ENCODE data around the gene LRMDA. TPM values are rescaled to one million over a fixed set of nuclear protein-coding genes. Genes with fewer than 3 reads are reported as not detected.

Gene LRMDA
- total RNA-seq, 2 experiments from 2014 or later, result not detected

DNA sequence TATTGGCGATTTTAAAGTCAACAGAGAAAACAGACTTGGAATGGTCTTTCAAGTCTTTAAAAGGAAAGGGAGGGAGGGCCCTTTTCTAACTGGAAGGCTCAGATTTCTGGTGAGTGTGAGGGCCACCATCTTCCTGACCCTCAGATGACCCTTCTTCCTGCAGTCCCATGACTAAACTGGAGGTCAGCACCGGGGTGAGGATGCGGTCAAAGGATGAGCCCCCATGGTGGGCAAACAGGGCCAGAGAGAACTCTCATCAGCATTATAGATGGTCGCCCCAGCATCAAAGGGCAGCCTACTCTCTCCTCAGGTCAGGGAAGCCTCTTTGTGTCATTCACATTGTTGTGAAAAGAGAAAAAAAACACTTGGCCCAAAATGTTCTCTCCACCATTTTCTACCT is 219.2 kb downstream of the LRMDA start:
- intact Hi-C loops (cut with micrococcal nuclease), result no loop called here
- H3K36me3 Mint-ChIP-seq (ENCODE audit: low read depth), result no peaks in the 10 kb centered on the region
- no peaks in the 10 kb centered on the region for H3K4me1 Mint-ChIP-seq (ENCODE audit: low read depth)
- no peak overlapping the region for H3K4me3 Mint-ChIP-seq
- no peak overlapping the region for H3K27ac Mint-ChIP-seq
- CTCF ChIA-PET, result no interaction called here
- DNase-seq, result no peak
- H3K9me3 Mint-ChIP-seq, result no peaks in the 10 kb centered on the region
- peaks cover 6% of the 10 kb centered on the region for H3K27me3 Mint-ChIP-seq (ENCODE audit: low read depth)

DNA sequence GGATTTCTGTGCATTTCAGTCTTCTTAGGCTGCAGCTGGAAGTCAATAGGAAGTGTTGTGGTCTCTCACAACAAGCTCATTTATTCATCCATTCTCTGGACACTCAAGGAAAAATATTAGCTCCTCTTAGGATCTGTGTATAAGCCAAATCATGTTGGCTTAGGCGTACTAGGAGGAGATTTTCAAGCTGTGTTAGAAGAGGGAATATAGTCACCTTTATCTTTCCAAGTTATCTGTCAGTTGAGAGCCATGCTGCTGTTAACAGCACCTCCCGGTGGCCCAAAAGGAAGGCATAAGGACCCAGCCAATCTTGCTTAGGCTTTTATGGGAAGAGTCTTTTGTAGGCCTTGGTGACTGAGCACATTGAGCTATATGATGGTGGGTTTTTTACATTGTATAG is 220.0 kb downstream of the LRMDA start:
- intact Hi-C loops (cut with micrococcal nuclease), result no loop called here
- DNase-seq, result no peak
- Mint-ChIP-seq H3K4me1 (ENCODE audit: low read depth) (no peaks in the 10 kb centered on the region), H3K27me3 (ENCODE audit: low read depth) (peaks cover 6% of the 10 kb centered on the region), H3K36me3 (ENCODE audit: low read depth) (no peaks in the 10 kb centered on the region), H3K9me3 (no peaks in the 10 kb centered on the region), H3K27ac (no peak overlapping the region), H3K4me3 (no peak overlapping the region)
- CTCF ChIA-PET, result no interaction called here

- H3K27me3 Mint-ChIP-seq (ENCODE audit: low read depth), result peaks cover 6% of the 10 kb centered on the region
- CTCF ChIA-PET, result no interaction called here
- no peaks in the 10 kb centered on the region for H3K36me3 Mint-ChIP-seq (ENCODE audit: low read depth)
- no peak overlapping the region for H3K4me3 Mint-ChIP-seq
- no peak for DNase-seq
- intact Hi-C loops (cut with micrococcal nuclease), result no loop called here
- no peaks in the 10 kb centered on the region for H3K4me1 Mint-ChIP-seq (ENCODE audit: low read depth)
- H3K9me3 Mint-ChIP-seq, result no peaks in the 10 kb centered on the region
- no peak overlapping the region for H3K27ac Mint-ChIP-seq
These were observed 220.8 kb downstream of the LRMDA start for GRCh38 chr10:75652146-75652740.

- Mint-ChIP-seq H3K4me3 (no peak overlapping the region), H3K36me3 (ENCODE audit: low read depth) (no peaks in the 10 kb centered on the region), H3K4me1 (ENCODE audit: low read depth) (no peaks in the 10 kb centered on the region), H3K27me3 (ENCODE audit: low read depth) (peaks cover 6% of the 10 kb centered on the region), H3K27ac (no peak overlapping the region), H3K9me3 (no peaks in the 10 kb centered on the region)
- intact Hi-C loops (cut with micrococcal nuclease), result no loop called here
- DNase-seq, result no peak
- CTCF ChIA-PET, result no interaction called here
These were observed 222.3 kb downstream of the LRMDA start for GRCh38 chr10:75653761-75654160.

- H3K36me3 Mint-ChIP-seq (ENCODE audit: low read depth), result no peaks in the 10 kb centered on the region
- no peak for DNase-seq
- H3K4me1 Mint-ChIP-seq (ENCODE audit: low read depth), result no peaks in the 10 kb centered on the region
- no peak overlapping the region for H3K4me3 Mint-ChIP-seq
- intact Hi-C loops (cut with micrococcal nuclease), result no loop called here
- no peak overlapping the region for H3K27ac Mint-ChIP-seq
- peaks cover 8% of the 10 kb centered on the region for H3K27me3 Mint-ChIP-seq (ENCODE audit: low read depth)
- CTCF ChIA-PET, result no interaction called here
- H3K9me3 Mint-ChIP-seq, result no peaks in the 10 kb centered on the region
These were observed 222.8 kb downstream of the LRMDA start for GRCh38 chr10:75654171-75654771.

GRCh38 chr10:75654772-75655171 is 223.3 kb downstream of the LRMDA start:
- intact Hi-C loops (cut with micrococcal nuclease), result no loop called here
- H3K4me3 Mint-ChIP-seq, result no peak overlapping the region
- CTCF ChIA-PET, result no interaction called here
- no peaks in the 10 kb centered on the region for H3K4me1 Mint-ChIP-seq (ENCODE audit: low read depth)
- H3K9me3 Mint-ChIP-seq, result no peaks in the 10 kb centered on the region
- no peaks in the 10 kb centered on the region for H3K36me3 Mint-ChIP-seq (ENCODE audit: low read depth)
- H3K27ac Mint-ChIP-seq, result no peak overlapping the region
- peaks cover 9% of the 10 kb centered on the region for H3K27me3 Mint-ChIP-seq (ENCODE audit: low read depth)
- DNase-seq, result no peak

DNA sequence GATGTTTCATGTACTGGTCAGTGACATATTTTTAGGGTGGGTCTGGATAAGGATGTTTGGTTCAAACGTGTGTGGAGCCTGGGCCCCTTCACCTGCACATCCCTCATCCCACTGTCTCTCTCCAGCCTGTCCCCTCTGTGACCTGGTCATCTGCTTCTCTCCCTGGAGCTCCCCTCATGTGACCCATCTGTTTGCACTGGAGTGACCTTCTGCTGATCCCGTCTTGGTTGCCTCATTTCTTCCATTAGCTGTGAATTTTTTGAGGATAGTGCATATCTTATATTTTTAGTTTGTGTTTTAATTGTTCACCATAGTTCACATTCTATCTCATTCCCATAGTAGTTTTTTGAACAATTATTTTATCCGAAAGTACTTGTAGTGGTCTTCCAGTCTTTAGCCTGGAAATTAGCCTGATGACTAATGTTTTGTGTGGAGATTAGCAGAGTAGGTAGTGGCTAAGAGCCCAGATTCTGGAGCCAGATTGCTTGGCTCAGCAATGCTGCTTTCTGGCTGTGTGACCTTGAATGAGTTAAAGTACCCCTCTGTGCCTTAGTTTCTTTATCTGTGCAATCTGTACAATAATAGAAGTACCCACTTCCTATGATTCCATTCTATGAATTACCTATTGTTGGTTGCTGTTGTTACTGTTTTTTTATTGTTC is 224.5 kb downstream of the LRMDA start:
- no peak overlapping the region for H3K27ac Mint-ChIP-seq
- H3K4me1 Mint-ChIP-seq (ENCODE audit: low read depth), result no peaks in the 10 kb centered on the region
- CTCF ChIA-PET, result no interaction called here
- peaks cover 9% of the 10 kb centered on the region for H3K27me3 Mint-ChIP-seq (ENCODE audit: low read depth)
- H3K9me3 Mint-ChIP-seq, result no peaks in the 10 kb centered on the region
- H3K36me3 Mint-ChIP-seq (ENCODE audit: low read depth), result no peaks in the 10 kb centered on the region
- intact Hi-C loops (cut with micrococcal nuclease), result no loop called here
- no peak for DNase-seq
- no peak overlapping the region for H3K4me3 Mint-ChIP-seq

GRCh38 chr10:75657351-75657750 is 225.9 kb downstream of the LRMDA start:
- H3K9me3 Mint-ChIP-seq, result no peaks in the 10 kb centered on the region
- peaks cover 9% of the 10 kb centered on the region for H3K27me3 Mint-ChIP-seq (ENCODE audit: low read depth)
- DNase-seq, result no peak
- H3K27ac Mint-ChIP-seq, result no peak overlapping the region
- no peaks in the 10 kb centered on the region for H3K36me3 Mint-ChIP-seq (ENCODE audit: low read depth)
- no peaks in the 10 kb centered on the region for H3K4me1 Mint-ChIP-seq (ENCODE audit: low read depth)
- intact Hi-C loops (cut with micrococcal nuclease), result no loop called here
- CTCF ChIA-PET, result no interaction called here
- no peak overlapping the region for H3K4me3 Mint-ChIP-seq

DNA sequence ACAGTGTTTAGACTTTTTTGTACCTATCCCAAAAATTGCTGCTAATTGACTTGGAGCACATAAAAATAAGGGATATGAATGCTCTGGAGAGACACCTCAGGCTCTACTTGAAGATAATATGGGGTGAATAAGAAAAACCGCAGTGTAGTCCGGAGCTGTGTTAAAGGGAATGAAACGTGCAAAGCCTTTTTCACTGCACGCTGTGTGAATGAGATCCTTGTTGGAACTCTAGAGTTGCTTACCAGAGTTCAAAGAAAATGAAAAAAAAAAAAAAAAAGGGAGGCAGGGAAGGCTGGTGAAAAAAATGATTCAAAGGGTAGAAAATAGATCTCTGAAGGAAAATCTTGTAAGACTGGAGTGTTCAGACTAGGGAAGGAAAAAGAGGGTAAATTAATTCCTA is 226.6 kb downstream of the LRMDA start:
- no peaks in the 10 kb centered on the region for H3K36me3 Mint-ChIP-seq (ENCODE audit: low read depth)
- H3K27ac Mint-ChIP-seq, result no peak overlapping the region
- H3K27me3 Mint-ChIP-seq (ENCODE audit: low read depth), result peaks cover 6% of the 10 kb centered on the region
- H3K4me3 Mint-ChIP-seq, result no peak overlapping the region
- DNase-seq, result no peak
- H3K4me1 Mint-ChIP-seq (ENCODE audit: low read depth), result no peaks in the 10 kb centered on the region
- CTCF ChIA-PET, result no interaction called here
- intact Hi-C loops (cut with micrococcal nuclease), result no loop called here
- no peaks in the 10 kb centered on the region for H3K9me3 Mint-ChIP-seq

GRCh38 chr10:75658496-75658895 is 227.1 kb downstream of the LRMDA start:
- no peak for DNase-seq
- intact Hi-C loops (cut with micrococcal nuclease), result no loop called here
- Mint-ChIP-seq H3K27me3 (ENCODE audit: low read depth) (peaks cover 6% of the 10 kb centered on the region), H3K4me3 (no peak overlapping the region), H3K9me3 (no peaks in the 10 kb centered on the region), H3K36me3 (ENCODE audit: low read depth) (no peaks in the 10 kb centered on the region), H3K4me1 (ENCODE audit: low read depth) (no peaks in the 10 kb centered on the region), H3K27ac (no peak overlapping the region)
- CTCF ChIA-PET, result no interaction called here

GRCh38 chr10:75658915-75659314 is 227.5 kb downstream of the LRMDA start:
- H3K4me1 Mint-ChIP-seq (ENCODE audit: low read depth), result no peaks in the 10 kb centered on the region
- no peaks in the 10 kb centered on the region for H3K36me3 Mint-ChIP-seq (ENCODE audit: low read depth)
- H3K9me3 Mint-ChIP-seq, result no peaks in the 10 kb centered on the region
- CTCF ChIA-PET, result no interaction called here
- no peak for DNase-seq
- H3K4me3 Mint-ChIP-seq, result no peak overlapping the region
- H3K27ac Mint-ChIP-seq, result no peak overlapping the region
- peaks cover 6% of the 10 kb centered on the region for H3K27me3 Mint-ChIP-seq (ENCODE audit: low read depth)
- intact Hi-C loops (cut with micrococcal nuclease), result no loop called here

- H3K36me3 Mint-ChIP-seq (ENCODE audit: low read depth), result no peaks in the 10 kb centered on the region
- peaks cover 5% of the 10 kb centered on the region for H3K27me3 Mint-ChIP-seq (ENCODE audit: low read depth)
- no peak overlapping the region for H3K27ac Mint-ChIP-seq
- CTCF ChIA-PET, result no interaction called here
- H3K9me3 Mint-ChIP-seq, result no peaks in the 10 kb centered on the region
- no peaks in the 10 kb centered on the region for H3K4me1 Mint-ChIP-seq (ENCODE audit: low read depth)
- no peak for DNase-seq
- no peak overlapping the region for H3K4me3 Mint-ChIP-seq
- intact Hi-C loops (cut with micrococcal nuclease), result no loop called here
These were observed 229.4 kb downstream of the LRMDA start for GRCh38 chr10:75660823-75661222.

DNA sequence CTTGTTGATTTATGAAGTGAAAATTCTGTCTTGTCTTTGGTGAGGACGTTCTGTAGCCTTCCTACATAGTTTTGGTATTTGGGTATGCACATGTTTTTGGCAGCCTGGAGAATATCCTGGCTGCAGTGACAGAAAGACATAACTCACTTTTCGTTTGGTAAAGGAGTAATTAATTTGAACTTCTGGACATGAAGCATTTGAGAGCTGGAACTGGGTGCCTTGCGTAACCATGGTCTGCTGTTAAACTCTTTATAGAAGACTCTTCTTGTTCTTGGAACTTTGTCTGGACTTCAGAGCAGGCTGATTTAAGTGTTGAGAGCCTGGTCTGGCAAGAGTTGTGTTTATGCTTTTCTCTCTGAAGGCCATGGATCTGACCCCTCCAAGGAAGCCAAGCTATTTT is 231.3 kb downstream of the LRMDA start:
- CTCF ChIA-PET, result no interaction called here

More for the DNA sequence above, 231.3 kb downstream of the LRMDA start:
- Mint-ChIP-seq H3K4me3 (no peak overlapping the region), H3K27ac (no peak overlapping the region), H3K36me3 (ENCODE audit: low read depth) (no peaks in the 10 kb centered on the region), H3K27me3 (ENCODE audit: low read depth) (peaks cover 5% of the 10 kb centered on the region), H3K4me1 (ENCODE audit: low read depth) (no peaks in the 10 kb centered on the region), H3K9me3 (no peaks in the 10 kb centered on the region)
- intact Hi-C loops (cut with micrococcal nuclease), result no loop called here
- no peak for DNase-seq

Data from activated naive CD4-positive, alpha-beta T cell treated with anti-CD3 and anti-CD28 coated beads for 36 hours (primary cell).